OCI-LY3 (cell line): ENCODE results near the gene NR1H4.

Source experiments
- CTCF ChIP-seq: fragments of 200-600, 300-600 bp; sonication (generic); IDR thresholded peaks from 2 replicates; pipeline ENCODE4 v1.5.1; 2014; ENCODE audit warnings: antibody characterized with exemption, low read length, low read depth
- EZH2phosphoT487 ChIP-seq: fragments of 200-600 bp; shearing (Covaris generic); IDR thresholded peaks from 2 replicates; pipeline ENCODE4 v1.6.1; 2018; ENCODE audit warnings: antibody characterized with exemption, mixed run types, low read depth

GRCh38 chr12:100539202-100539601 is 65.5 kb downstream of the NR1H4 start:
- TF ChIP-seq CTCF (no peak), EZH2phosphoT487 (no peak)
